H9 (cell line): Measurements from ENCODE around the gene TLE6. TPM values are rescaled to one million over a fixed set of nuclear protein-coding genes. Genes with fewer than 3 reads are reported as not detected.

ENCODE experiments used
- DNase-seq: peaks from one replicate; pipeline ENCODE4 v3.0.0-alpha.2; 2017
- H2AFZ ChIP-seq: one replicate; pipeline ENCODE4 v1.6.1; 2013; ENCODE audit warnings: mild to moderate bottlenecking, low read length, control low read depth, moderate library complexity
- H2AK5ac ChIP-seq: 2 replicates; pipeline ENCODE4 v1.6.1; 2013; ENCODE audit warnings: low read length, control low read depth, mixed read lengths; ENCODE audit not compliant: insufficient read length
- H2BK120ac ChIP-seq: one replicate; pipeline ENCODE4 v1.6.1; 2013; ENCODE audit warnings: low read depth, mild to moderate bottlenecking, low read length, control low read depth, inconsistent platforms; ENCODE audit not compliant: poor library complexity, severe bottlenecking
- H2BK12ac ChIP-seq: 2 replicates; pipeline ENCODE4 v1.6.1; 2013; ENCODE audit warnings: low read length, control low read depth, mixed read lengths, low read depth; ENCODE audit not compliant: insufficient read length
- H2BK15ac ChIP-seq: 2 replicates; pipeline ENCODE4 v1.6.1; 2013; ENCODE audit warnings: low read depth, low read length, control low read depth
- H2BK20ac ChIP-seq: one replicate; pipeline ENCODE4 v1.6.1; 2013; ENCODE audit warnings: low read depth, mild to moderate bottlenecking, low read length, control low read depth, inconsistent platforms; ENCODE audit not compliant: poor library complexity, severe bottlenecking
- H2BK5ac ChIP-seq: 2 replicates; pipeline ENCODE4 v1.6.1; 2013; ENCODE audit warnings: low read length, control low read depth, mixed read lengths; ENCODE audit not compliant: insufficient read length
- H3K14ac ChIP-seq: 2 replicates; pipeline ENCODE4 v1.6.1; 2013; ENCODE audit warnings: low read length, control low read depth; ENCODE audit not compliant: insufficient read depth
- H3K18ac ChIP-seq: 2 replicates; pipeline ENCODE4 v1.6.1; 2013; ENCODE audit warnings: low read depth, mild to moderate bottlenecking, mixed read lengths, low read length, control low read depth; ENCODE audit not compliant: insufficient read length
- H3K23ac ChIP-seq: 2 replicates; pipeline ENCODE4 v1.6.1; 2013; ENCODE audit warnings: low read length, control low read depth, mixed read lengths, low read depth; ENCODE audit not compliant: insufficient read length
- H3K23me2 ChIP-seq: 2 replicates; pipeline ENCODE4 v1.6.1; 2013; ENCODE audit warnings: low read depth, mild to moderate bottlenecking, mixed read lengths, low read length, control low read depth; ENCODE audit not compliant: insufficient read length, poor library complexity, severe bottlenecking
- H3K27ac ChIP-seq: 2 replicates; pipeline ENCODE4 v1.5.1; 2013; ENCODE audit warnings: low read length, control low read depth, mixed read lengths, low read depth; ENCODE audit not compliant: insufficient read length
- H3K27me3 ChIP-seq: 2 replicates; pipeline ENCODE4 v1.6.1; 2013; ENCODE audit warnings: low read length, control low read depth, inconsistent platforms; ENCODE audit not compliant: insufficient read depth
- H3K4ac ChIP-seq: 2 replicates; pipeline ENCODE4 v1.6.1; 2013; ENCODE audit warnings: low read depth, mild to moderate bottlenecking, control low read depth, inconsistent platforms, low read length, moderate library complexity
- H3K4me1 ChIP-seq: 2 replicates; pipeline ENCODE4 v1.6.1; 2013; ENCODE audit warnings: low read length, control low read depth, inconsistent platforms; ENCODE audit not compliant: insufficient read depth
- H3K4me2 ChIP-seq: 2 replicates; pipeline ENCODE4 v1.6.1; 2013; ENCODE audit warnings: low read length, control low read depth, mixed read lengths; ENCODE audit not compliant: insufficient read length, insufficient read depth
- H3K56ac ChIP-seq: 2 replicates; pipeline ENCODE4 v1.6.1; 2013; ENCODE audit warnings: low read depth, mild to moderate bottlenecking, mixed read lengths, low read length, control low read depth; ENCODE audit not compliant: insufficient read length
- H3K79me1 ChIP-seq: 2 replicates; pipeline ENCODE4 v1.6.1; 2013; ENCODE audit warnings: low read depth, mild to moderate bottlenecking, moderate library complexity, low read length, control low read depth, inconsistent platforms; ENCODE audit not compliant: insufficient read depth, poor library complexity, severe bottlenecking
- H3K79me2 ChIP-seq: 2 replicates; pipeline ENCODE4 v1.6.1; 2013; ENCODE audit warnings: low read length, control low read depth, inconsistent platforms; ENCODE audit not compliant: insufficient read depth
- H3K9ac ChIP-seq: 2 replicates; pipeline ENCODE4 v1.6.1; 2013; ENCODE audit warnings: low read length, control low read depth, mixed read lengths; ENCODE audit not compliant: insufficient read length; ENCODE audit errors: extremely low read depth
- H3K9me3 ChIP-seq: one replicate; pipeline ENCODE4 v1.6.1; 2013; ENCODE audit warnings: low read depth, low read length, inconsistent platforms; ENCODE audit not compliant: control insufficient read depth
- H3T11ph ChIP-seq: one replicate; pipeline ENCODE4 v1.6.1; 2013; ENCODE audit warnings: mild to moderate bottlenecking, low read length, control low read depth, inconsistent platforms
- H4K20me1 ChIP-seq: one replicate; pipeline ENCODE4 v1.6.1; 2013; ENCODE audit not compliant: control insufficient read depth, insufficient read length, insufficient read depth
- H4K5ac ChIP-seq: 2 replicates; pipeline ENCODE4 v1.6.1; 2013; ENCODE audit warnings: low read depth, mild to moderate bottlenecking, mixed read lengths, low read length, control low read depth; ENCODE audit not compliant: insufficient read length
- H4K8ac ChIP-seq: replicated peaks from 2 replicates; pipeline ENCODE4 v1.6.1; 2013; ENCODE audit warnings: low read length, control low read depth, mixed read lengths, low read depth; ENCODE audit not compliant: insufficient read length
- H4K91ac ChIP-seq: 2 replicates; pipeline ENCODE4 v1.6.1; 2013; ENCODE audit warnings: low read depth, mild to moderate bottlenecking, moderate library complexity, mixed read lengths, low read length, control low read depth; ENCODE audit not compliant: insufficient read length
- H3K27ac Mint-ChIP-seq, 3 experiments: 2 replicates in 2 of 3; 3 replicates in 1 of 3; pipeline ENCODE4 v1.8.0; 2020 to 2021; ENCODE audit warnings: mixed read lengths in 3 of 3, mild to moderate bottlenecking in 1 of 3, moderate library complexity in 1 of 3
- H3K27me3 Mint-ChIP-seq: 2 replicates; pipeline ENCODE4 v1.8.0; 2021; ENCODE audit warnings: low read depth, mild to moderate bottlenecking, moderate library complexity, mixed read lengths
- H3K36me3 Mint-ChIP-seq, 3 experiments: 2 replicates in 2 of 3; 3 replicates in 1 of 3; pipeline ENCODE4 v1.8.0; 2020 to 2021; ENCODE audit warnings: low read depth in 3 of 3, mixed read lengths in 3 of 3; ENCODE audit not compliant: insufficient read depth in 1 of 3
- H3K4me1 Mint-ChIP-seq, 2 experiments: 2 replicates each; pipeline ENCODE4 v1.8.0; 2020; ENCODE audit warnings: mixed read lengths in 2 of 2
- H3K4me3 Mint-ChIP-seq, 2 experiments: 2 replicates in 1 of 2; 3 replicates in 1 of 2; pipeline ENCODE4 v1.8.0; 2020 to 2021; ENCODE audit warnings: mild to moderate bottlenecking in 2 of 2, mixed read lengths in 2 of 2, moderate library complexity in 1 of 2
- H3K9me3 Mint-ChIP-seq, 2 experiments: 2 replicates in 1 of 2; 3 replicates in 1 of 2; pipeline ENCODE4 v1.8.0; 2020; ENCODE audit warnings: mild to moderate bottlenecking in 2 of 2, mixed read lengths in 2 of 2, moderate library complexity in 1 of 2
- CTCF ChIP-seq: fragments of 200-600 bp; sonication (generic); conservative IDR thresholded peaks from 3 replicates; pipeline ENCODE4 v1.8.0; 2021; ENCODE audit warnings: antibody characterized with exemption, mild to moderate bottlenecking
- WGBS: extraction: QIAGEN DNeasy Blood & Tissue Kit; methylation state at CpG from one replicate; pipeline ENCODE4 v1.1.7; 2013; ENCODE audit warnings: missing lambda C conversion rate, low lambda C conversion rate, mixed read lengths; ENCODE audit not compliant: insufficient read length; ENCODE audit errors: extremely low coverage; 5-methylcytosine and 5-hydroxymethylcytosine counted together
- total RNA-seq: library from RNA; stranded (reverse); gene quantifications from 2 replicates; pipeline ENCODE4 v1.2.1, GENCODE V29; 2021

The TLE6 gene
- total RNA-seq, 1 experiment from 2014 or later, result 1.7 TPM

DNA sequence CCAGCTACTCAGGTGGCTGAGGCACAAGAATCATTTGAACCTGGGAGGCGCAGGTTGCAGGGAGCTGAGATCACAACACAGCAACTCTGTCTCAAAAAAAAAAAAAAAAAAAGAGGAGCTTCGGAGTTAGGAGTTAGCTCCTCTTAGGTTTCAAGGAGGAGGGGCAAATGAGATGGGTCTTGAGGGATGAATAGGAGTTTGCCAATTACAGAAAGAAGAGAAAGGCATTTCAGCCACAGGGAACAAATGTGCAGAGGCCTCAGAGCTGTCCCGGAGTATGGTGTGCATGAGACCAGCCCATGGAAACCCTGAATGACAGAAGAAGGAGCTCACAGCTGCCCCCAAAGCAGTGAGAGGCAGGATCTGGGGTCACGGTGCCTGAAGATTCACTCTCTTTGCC, 27.2 kb downstream of the TLE6 start:
- H3K9ac ChIP-seq, result no peak overlapping the region
- no peaks in the 10 kb centered on the region for H4K20me1 ChIP-seq
- H3K27ac Mint-ChIP-seq, result no peak overlapping the region
- no peak overlapping the region for H4K91ac ChIP-seq
- no peaks in the 10 kb centered on the region for H3K79me1 ChIP-seq
- no peak overlapping the region for H3K4me3 Mint-ChIP-seq
- no peaks in the 10 kb centered on the region for H3K4me1 ChIP-seq
- H3K56ac ChIP-seq, result no peak overlapping the region
- no peak overlapping the region for H2AFZ ChIP-seq
- H3K4me1 Mint-ChIP-seq, result peaks cover 0 to 12% of the 10 kb centered on the region in 2 experiments; a peak in 2 of 4 replicates
- no peaks in the 10 kb centered on the region for H3K79me2 ChIP-seq
- no peak for DNase-seq
- no peak overlapping the region for H3K14ac ChIP-seq
- no peak overlapping the region for H3K27ac ChIP-seq
- H2AK5ac ChIP-seq, result no peak overlapping the region
- H3K27me3 ChIP-seq, result no peaks in the 10 kb centered on the region
- H3K9me3 Mint-ChIP-seq, result no peaks in the 10 kb centered on the region; a peak in 1 of 5 replicates
- H3K36me3 Mint-ChIP-seq, result no peaks in the 10 kb centered on the region
- no peak overlapping the region for H2BK120ac ChIP-seq
- no peak overlapping the region for H3K4ac ChIP-seq
- H3K23me2 ChIP-seq, result no peaks in the 10 kb centered on the region
- peaks cover 4% of the 10 kb centered on the region for H3K27me3 Mint-ChIP-seq
- H2BK12ac ChIP-seq, result no peak overlapping the region
- H4K8ac ChIP-seq, result no peak overlapping the region
- H3K4me2 ChIP-seq, result no peak overlapping the region
- no peak overlapping the region for H2BK15ac ChIP-seq
- H2BK5ac ChIP-seq, result no peak overlapping the region
- H3T11ph ChIP-seq, result no peak overlapping the region
- H3K18ac ChIP-seq, result no peak overlapping the region
- no peak overlapping the region for H4K5ac ChIP-seq
- no peak overlapping the region for H2BK20ac ChIP-seq
- no peaks in the 10 kb centered on the region for H3K9me3 ChIP-seq
- WGBS, result no CpG with 5 or more reads among the region's 4 CpGs
- H3K23ac ChIP-seq, result no peak overlapping the region
- no peak for TF ChIP-seq CTCF
